Measurements from ENCODE around the gene CDC25C. TPM values are rescaled to one million over a fixed set of nuclear protein-coding genes. Genes with fewer than 3 reads are reported as not detected.

Gene CDC25C
- polyA plus RNA-seq, 1 of the 3 experiments (the other 2 are of a cell fraction), result 5.2 TPM

GRCh38 chr5:138263581-138263980 lies 68.0 kb downstream of the CDC25C start (continued):
- TF ChIP-seq TEAD4 (IDR thresholded peaks at IDR 0.05; ENCODE audit: borderline replicate concordance, insufficient read depth) (no peak), MEF2A (IDR thresholded peaks at IDR 0.05; ENCODE audit: borderline replicate concordance, low read depth) (no peak), EZH2phosphoT487 (IDR thresholded peaks at IDR 0.05; ENCODE audit: borderline replicate concordance, low read depth) (no peak)

GRCh38 chr5:138258704-138259292 lies 72.8 kb downstream of the CDC25C start:
- no peaks in the 10 kb centered on the region for H3K9me2 ChIP-seq
- H3K4me3 ChIP-seq (ENCODE audit: low read depth in 2 of 2, low read length in 1 of 2), result no peak overlapping the region
- no peaks in the 10 kb centered on the region for H3K4me1 ChIP-seq (ENCODE audit: control insufficient read depth in 1 of 2, insufficient read depth in 2 of 2, low read depth in 1 of 2, low read length in 1 of 2)
- H2AFZ ChIP-seq (ENCODE audit: low read depth), result no peak overlapping the region
- TF ChIP-seq MXI1 (IDR thresholded peaks at IDR 0.05; ENCODE audit: low read depth, low read length), result no peak
- TF ChIP-seq TAF1 (IDR thresholded peaks at IDR 0.05; ENCODE audit: borderline replicate concordance, low read depth, low read length), result no peak
- no peak for TF ChIP-seq USF2 (IDR thresholded peaks at IDR 0.05; ENCODE audit: borderline replicate concordance, low read depth, low read length)
- H3K9me3 ChIP-seq, result no peaks in the 10 kb centered on the region
- ChIA-PET CTCF (interaction anchor here (1.5 to 1.8 kb wide), 2 partner anchors 36 to 93 kb away, joined by 4 to 7 read pairs; no protein-coding TSS in a partner anchor), POLR2A (no interaction called here)
- H4K20me1 ChIP-seq (ENCODE audit: insufficient read depth), result no peaks in the 10 kb centered on the region
- no peak for DNase-seq
- no peaks in the 10 kb centered on the region; the same call in 1 of the 2 replicates for H3K27me3 ChIP-seq (ENCODE audit: insufficient read depth)
- H3K27ac ChIP-seq (ENCODE audit: low read depth in 2 of 2, low read length in 1 of 2), result no peak overlapping the region
- no peaks in the 10 kb centered on the region for H3F3A ChIP-seq (replicated peaks; ENCODE audit: insufficient read depth)
- H3K36me3 ChIP-seq (replicated peaks in 1 of 2; ENCODE audit: control insufficient read depth in 1 of 2, insufficient read depth in 2 of 2, low read length in 1 of 2), result no peaks in the 10 kb centered on the region
- WGBS (ENCODE audit: low lambda C conversion rate), result 71% methylated on average over 4 of the region's 4 CpGs
- no peaks in the 10 kb centered on the region for H3K79me2 ChIP-seq (ENCODE audit: insufficient read depth)
- H3K4me2 ChIP-seq, result no peak overlapping the region
- no peak overlapping the region for H3K9ac ChIP-seq

- H3F3A ChIP-seq (replicated peaks; ENCODE audit: insufficient read depth), result no peaks in the 10 kb centered on the region
- H3K27ac ChIP-seq (ENCODE audit: low read depth in 2 of 2, low read length in 1 of 2), result no peak overlapping the region
- H3K9me2 ChIP-seq, result no peaks in the 10 kb centered on the region
- no peak overlapping the region for H3K4me2 ChIP-seq
- WGBS (ENCODE audit: low lambda C conversion rate), result 89% methylated on average over 12 of the region's 29 CpGs
- no peaks in the 10 kb centered on the region for H3K9me3 ChIP-seq
- CTCF ChIA-PET, result no interaction called here
- H2AFZ ChIP-seq (ENCODE audit: low read depth), result no peak overlapping the region
- no peaks in the 10 kb centered on the region for H3K4me1 ChIP-seq (ENCODE audit: control insufficient read depth in 1 of 2, insufficient read depth in 2 of 2, low read depth in 1 of 2, low read length in 1 of 2)
- H3K36me3 ChIP-seq (replicated peaks in 1 of 2; ENCODE audit: control insufficient read depth in 1 of 2, insufficient read depth in 2 of 2, low read length in 1 of 2), result no peaks in the 10 kb centered on the region
- H3K27me3 ChIP-seq (ENCODE audit: insufficient read depth), result no peaks in the 10 kb centered on the region; the same call in 1 of the 2 replicates
- H4K20me1 ChIP-seq (ENCODE audit: insufficient read depth), result no peaks in the 10 kb centered on the region
- H3K4me3 ChIP-seq (ENCODE audit: low read depth in 2 of 2, low read length in 1 of 2), result no peak overlapping the region
- no peaks in the 10 kb centered on the region for H3K79me2 ChIP-seq (ENCODE audit: insufficient read depth)
- POLR2A ChIA-PET, result no interaction called here
- no peak for DNase-seq
- no peak overlapping the region for H3K9ac ChIP-seq
- no peak for TF ChIP-seq POLR2AphosphoS5 (IDR thresholded peaks at IDR 0.05; ENCODE audit: low read depth, low read length)
- TF ChIP-seq YY1 (IDR thresholded peaks at IDR 0.05; ENCODE audit: low read depth), result no peak
- TF ChIP-seq RFX5 (IDR thresholded peaks at IDR 0.05; ENCODE audit: low read length), result no peak
- TF ChIP-seq TEAD4 (IDR thresholded peaks at IDR 0.05; ENCODE audit: borderline replicate concordance, insufficient read depth), result no peak
- TF ChIP-seq EP300 (IDR thresholded peaks at IDR 0.05; ENCODE audit: borderline replicate concordance in 1 of 2, low read depth in 1 of 2, low read length in 1 of 2), result no peak
- TF ChIP-seq PBX3 (IDR thresholded peaks at IDR 0.05), result no peak
- TF ChIP-seq CTCF (IDR thresholded peaks at IDR 0.05), result no peak
- no peak for TF ChIP-seq USF2 (IDR thresholded peaks at IDR 0.05; ENCODE audit: borderline replicate concordance, low read depth, low read length)
- TF ChIP-seq JUND (IDR thresholded peaks at IDR 0.05), result no peak
- no peak for TF ChIP-seq MXI1 (IDR thresholded peaks at IDR 0.05; ENCODE audit: low read depth, low read length)
- TF ChIP-seq IRF3 (IDR thresholded peaks at IDR 0.05; ENCODE audit: low read depth, low read length), result no peak
- no peak for TF ChIP-seq GATA2 (CRISPR knock-in tag; IDR thresholded peaks at IDR 0.05)
- TF ChIP-seq GABPA (IDR thresholded peaks at IDR 0.05; ENCODE audit: low read depth), result no peak
These were observed 74.0 kb downstream of the CDC25C start for GRCh38 chr5:138257583-138257982.

All from SK-N-SH (cell line).